Ishikawa (cell line): Measurements from ENCODE around the gene BCL2L13.

Source experiments
- CEBPB ChIP-seq: IDR thresholded peaks from 2 replicates; pipeline ENCODE4 v1.6.1; 2012
- NFIC ChIP-seq: IDR thresholded peaks from 2 replicates; pipeline ENCODE4 v1.6.1; 2012
- TCF12 ChIP-seq: IDR thresholded peaks from 2 replicates; pipeline ENCODE4 v1.6.1; 2012; ENCODE audit warnings: low read depth

GRCh38 chr22:17777717-17778044 lies 139.1 kb downstream of the BCL2L13 start:
- no peak for TF ChIP-seq NFIC
- no peak for TF ChIP-seq TCF12
- no peak for TF ChIP-seq CEBPB
